ENCODE measurements around the gene ZNF423. TPM values are rescaled to one million over a fixed set of nuclear protein-coding genes. Genes with fewer than 3 reads are reported as not detected.

The ZNF423 gene
- total and polyA plus RNA-seq, 2 experiments from 2014 or later = 0.43 to 0.49 TPM

DNA sequence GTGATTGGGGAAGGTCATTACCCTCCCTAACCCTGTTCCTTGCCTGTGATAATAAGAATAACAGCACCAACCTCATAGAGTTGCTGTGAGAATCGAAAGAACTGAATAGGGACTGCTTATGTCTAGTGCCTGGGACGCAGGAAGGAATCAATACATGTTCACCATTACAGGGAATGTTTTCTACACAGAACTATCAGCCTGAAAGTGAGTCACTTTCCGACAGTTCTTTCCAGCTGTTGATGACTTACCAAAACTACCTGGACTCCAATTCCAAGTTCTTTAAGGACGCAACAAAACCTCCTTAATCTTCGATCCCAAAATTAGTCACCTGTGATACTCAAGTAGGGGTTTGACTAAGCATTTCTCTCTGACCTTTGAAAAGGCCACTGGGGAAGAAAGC lies 29.4 kb downstream of the ZNF423 start:
- Histone ChIP-seq H3K9me2 (ENCODE audit: insufficient read depth) (no peaks in the 10 kb centered on the region), H3K4me3 (no peak overlapping the region), H3K4me2 (ENCODE audit: unreplicated experiment) (no peak overlapping the region), H3K4me1 (ENCODE audit: insufficient read depth) (no peaks in the 10 kb centered on the region), H3K9me3 (ENCODE audit: low read depth) (no peaks in the 10 kb centered on the region), H3K36me3 (ENCODE audit: low read depth) (no peaks in the 10 kb centered on the region), H2AFZ (no peak overlapping the region), H4K20me1 (ENCODE audit: insufficient read depth) (no peaks in the 10 kb centered on the region), H3K27ac (no peak overlapping the region), H3K9ac (no peak overlapping the region), H3F3A (ENCODE audit: insufficient read depth) (no peaks in the 10 kb centered on the region), H3K27me3 (replicated peaks; ENCODE audit: insufficient read depth) (no peaks in the 10 kb centered on the region), H3K79me2 (ENCODE audit: insufficient read depth) (no peaks in the 10 kb centered on the region)
- WGBS, 2 experiments (ENCODE audit: low coverage in 1 of 2, low lambda C conversion rate in 2 of 2, missing lambda C conversion rate in 2 of 2) = 62 to 67% methylated on average over 5 of the region's 5 CpGs
- no peak for TF ChIP-seq EZH2 (IDR thresholded peaks at IDR 0.05; ENCODE audit: insufficient read depth, poor library complexity, severe bottlenecking)
- no peak for TF ChIP-seq EZH2phosphoT487 (IDR thresholded peaks at IDR 0.05; ENCODE audit: insufficient read depth, low read depth)
- in situ Hi-C loops (cut with MboI) = no loop called here
- DNase-seq = no peak

DNA sequence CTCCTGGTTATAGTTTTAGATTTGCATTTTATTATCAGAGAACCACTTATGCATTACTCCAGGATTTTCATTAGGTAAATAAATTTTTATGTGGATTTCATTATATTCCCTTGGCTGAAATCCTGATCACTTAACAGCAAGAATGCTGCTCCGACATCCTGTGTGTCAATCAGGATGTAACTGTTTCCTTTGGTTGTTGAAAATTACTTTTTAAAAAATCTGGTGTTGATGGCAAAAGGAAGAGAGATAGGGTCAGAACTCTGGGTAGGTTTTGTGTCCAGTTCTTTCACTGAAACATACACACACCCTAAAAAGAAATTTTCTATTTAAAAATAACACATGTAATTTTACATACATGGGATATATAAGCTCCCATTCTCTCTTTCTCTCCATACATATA lies 30.9 kb downstream of the ZNF423 start:
- TF ChIP-seq EZH2phosphoT487 (IDR thresholded peaks at IDR 0.05; ENCODE audit: insufficient read depth, low read depth) (no peak), EZH2 (IDR thresholded peaks at IDR 0.05; ENCODE audit: insufficient read depth, poor library complexity, severe bottlenecking) (no peak)
- H3K36me3 ChIP-seq (ENCODE audit: low read depth) = no peaks in the 10 kb centered on the region
- H4K20me1 ChIP-seq (ENCODE audit: insufficient read depth) = no peaks in the 10 kb centered on the region
- H3K4me1 ChIP-seq (ENCODE audit: insufficient read depth) = no peaks in the 10 kb centered on the region
- in situ Hi-C loops (cut with MboI) = no loop called here
- H3K79me2 ChIP-seq (ENCODE audit: insufficient read depth) = no peaks in the 10 kb centered on the region
- H3K9me2 ChIP-seq (ENCODE audit: insufficient read depth) = no peaks in the 10 kb centered on the region
- no peaks in the 10 kb centered on the region for H3K27me3 ChIP-seq (replicated peaks; ENCODE audit: insufficient read depth)
- DNase-seq = no peak
- H3K9ac ChIP-seq = no peak overlapping the region
- WGBS, 2 experiments (ENCODE audit: low coverage in 1 of 2, low lambda C conversion rate in 2 of 2, missing lambda C conversion rate in 2 of 2) = 77 to 86% methylated on average over 1 of the region's 1 CpG
- no peak overlapping the region for H2AFZ ChIP-seq
- no peaks in the 10 kb centered on the region for H3K9me3 ChIP-seq (ENCODE audit: low read depth)
- no peak overlapping the region for H3K4me2 ChIP-seq (ENCODE audit: unreplicated experiment)
- no peaks in the 10 kb centered on the region for H3F3A ChIP-seq (ENCODE audit: insufficient read depth)
- H3K27ac ChIP-seq = no peak overlapping the region
- H3K4me3 ChIP-seq = no peak overlapping the region

DNA sequence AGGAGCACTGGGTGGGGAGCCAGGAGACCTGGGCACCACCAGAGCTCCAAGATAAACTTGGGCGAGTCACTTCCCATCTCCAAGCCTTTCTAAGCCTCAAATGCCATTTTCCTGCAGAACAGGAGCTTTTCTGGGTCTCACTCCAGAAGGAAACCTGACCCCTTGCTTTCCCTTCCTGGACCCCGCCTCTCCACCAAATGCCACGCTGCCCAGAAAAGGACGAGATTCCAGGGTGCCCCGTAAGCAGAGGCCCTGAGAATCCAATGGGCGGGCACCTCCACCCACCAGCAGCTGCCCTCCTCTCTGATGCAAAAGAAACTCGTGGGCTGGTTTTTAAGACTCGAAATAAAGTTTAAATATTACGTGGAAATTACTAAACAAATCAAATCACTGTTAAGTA lies 31.3 kb downstream of the ZNF423 start:
- in situ Hi-C loops (cut with MboI) = no loop called here
- H3K9me3 ChIP-seq (ENCODE audit: low read depth) = no peaks in the 10 kb centered on the region
- H3K79me2 ChIP-seq (ENCODE audit: insufficient read depth) = no peaks in the 10 kb centered on the region
- no peak for DNase-seq
- no peak overlapping the region for H3K4me3 ChIP-seq
- H2AFZ ChIP-seq = no peak overlapping the region
- H3K4me1 ChIP-seq (ENCODE audit: insufficient read depth) = no peaks in the 10 kb centered on the region
- no peaks in the 10 kb centered on the region for H4K20me1 ChIP-seq (ENCODE audit: insufficient read depth)
- 73 to 76% methylated on average over 9 of the region's 9 CpGs for WGBS, 2 experiments (ENCODE audit: low coverage in 1 of 2, low lambda C conversion rate in 2 of 2, missing lambda C conversion rate in 2 of 2)
- H3K4me2 ChIP-seq (ENCODE audit: unreplicated experiment) = no peak overlapping the region
- no peak overlapping the region for H3K9ac ChIP-seq
- H3K27ac ChIP-seq = no peak overlapping the region
- H3F3A ChIP-seq (ENCODE audit: insufficient read depth) = no peaks in the 10 kb centered on the region
- H3K9me2 ChIP-seq (ENCODE audit: insufficient read depth) = no peaks in the 10 kb centered on the region
- TF ChIP-seq EZH2phosphoT487 (IDR thresholded peaks at IDR 0.05; ENCODE audit: insufficient read depth, low read depth) (no peak), EZH2 (IDR thresholded peaks at IDR 0.05; ENCODE audit: insufficient read depth, poor library complexity, severe bottlenecking) (no peak)
- H3K36me3 ChIP-seq (ENCODE audit: low read depth) = no peaks in the 10 kb centered on the region
- no peaks in the 10 kb centered on the region for H3K27me3 ChIP-seq (replicated peaks; ENCODE audit: insufficient read depth)

DNA sequence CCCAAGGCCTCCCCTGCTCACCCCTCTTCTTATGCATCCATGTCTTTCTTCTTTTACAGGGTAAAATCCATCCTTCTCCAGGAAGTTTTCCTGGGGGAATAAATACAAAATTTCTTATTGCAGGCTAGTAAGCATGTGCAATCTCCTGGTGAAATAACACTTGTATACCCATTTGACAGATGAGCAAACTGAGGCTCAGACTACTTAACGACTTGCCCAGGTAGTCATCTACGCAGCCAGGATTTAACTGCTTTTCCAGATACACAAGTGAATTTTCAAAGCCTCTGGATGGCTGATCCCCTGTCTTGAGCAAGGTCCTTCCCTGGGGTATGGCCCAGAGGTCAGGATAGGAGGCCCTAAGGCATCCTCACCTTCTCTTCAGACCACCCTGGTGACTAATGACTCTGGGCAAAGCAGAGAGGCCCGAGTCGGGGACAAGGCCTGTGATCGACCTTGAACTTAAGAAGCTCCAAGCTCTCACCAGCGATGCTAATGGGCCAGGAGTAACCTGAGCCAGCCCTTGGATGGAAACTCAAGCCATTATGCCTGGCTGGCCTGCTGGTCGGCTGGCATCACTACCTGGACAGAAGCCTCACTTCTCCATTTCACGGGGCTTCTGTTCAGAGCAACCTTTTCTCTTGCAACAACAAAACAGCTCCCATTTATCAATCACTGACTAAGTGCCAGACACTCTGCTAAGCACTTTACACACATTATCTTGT lies 33.1 kb downstream of the ZNF423 start:
- H3K4me2 ChIP-seq (ENCODE audit: unreplicated experiment) = no peak overlapping the region
- no peak for DNase-seq
- H3K9me3 ChIP-seq (ENCODE audit: low read depth) = no peaks in the 10 kb centered on the region
- no peak overlapping the region for H2AFZ ChIP-seq
- H4K20me1 ChIP-seq (ENCODE audit: insufficient read depth) = no peaks in the 10 kb centered on the region
- no peaks in the 10 kb centered on the region for H3K79me2 ChIP-seq (ENCODE audit: insufficient read depth)
- in situ Hi-C loops (cut with MboI) = no loop called here
- 63 to 64% methylated on average over 7 to 8 of the region's 8 CpGs for WGBS, 2 experiments (ENCODE audit: low coverage in 1 of 2, low lambda C conversion rate in 2 of 2, missing lambda C conversion rate in 2 of 2)
- no peak overlapping the region for H3K27ac ChIP-seq
- H3F3A ChIP-seq (ENCODE audit: insufficient read depth) = no peaks in the 10 kb centered on the region
- no peaks in the 10 kb centered on the region for H3K4me1 ChIP-seq (ENCODE audit: insufficient read depth)
- no peak for TF ChIP-seq EZH2 (IDR thresholded peaks at IDR 0.05; ENCODE audit: insufficient read depth, poor library complexity, severe bottlenecking)
- no peak for TF ChIP-seq EZH2phosphoT487 (IDR thresholded peaks at IDR 0.05; ENCODE audit: insufficient read depth, low read depth)
- H3K27me3 ChIP-seq (replicated peaks; ENCODE audit: insufficient read depth) = no peaks in the 10 kb centered on the region
- no peaks in the 10 kb centered on the region for H3K36me3 ChIP-seq (ENCODE audit: low read depth)
- H3K9ac ChIP-seq = no peak overlapping the region
- H3K4me3 ChIP-seq = no peak overlapping the region
- no peaks in the 10 kb centered on the region for H3K9me2 ChIP-seq (ENCODE audit: insufficient read depth)

Measured in GM23248 (cell line).